Sciatic nerve (tissue), 2 donors: ENCODE measurements around the gene IRF2BPL. TPM values are rescaled to one million over a fixed set of nuclear protein-coding genes. Genes with fewer than 3 reads are reported as not detected.
"Not testable (repeated sequence)": the region's sequence is repeated elsewhere in the genome, so short reads cannot be mapped to it uniquely, and the experiment has no call there.

ENCODE experiments used
- ATAC-seq: fragments of 200-7000 bp; cut with Tn5 transposase; one replicate; pipeline ENCODE4 v1.9.1; 2020; ENCODE audit warnings: mild to moderate bottlenecking, moderate library complexity
- DNase-seq: peaks from one replicate; pipeline ENCODE4 v3.0.0-alpha.2; 2020; ENCODE audit warnings: low spot score
- intact Hi-C: fragments of 100-400 bp; cut with DNase I; formaldehyde crosslinking; loops from one replicate; pipeline ENCODE4 v1.14.2; 2022
- total RNA-seq: library from RNA; stranded (reverse); fragmentation: NEBNext Ultra II Directional; extraction: Animal tissue kit (Norgen Biotek cat#: 25700); gene quantifications from one replicate; pipeline ENCODE4 v1.2.1, GENCODE V29; 2021
- donor health status: DM: no; HTN: no; CAD: no.
- donor health status: DM: no; HTN: no; CAD: no.

The IRF2BPL gene
- total RNA-seq, 1 donor from 2014 or later = 59.6 TPM

DNA sequence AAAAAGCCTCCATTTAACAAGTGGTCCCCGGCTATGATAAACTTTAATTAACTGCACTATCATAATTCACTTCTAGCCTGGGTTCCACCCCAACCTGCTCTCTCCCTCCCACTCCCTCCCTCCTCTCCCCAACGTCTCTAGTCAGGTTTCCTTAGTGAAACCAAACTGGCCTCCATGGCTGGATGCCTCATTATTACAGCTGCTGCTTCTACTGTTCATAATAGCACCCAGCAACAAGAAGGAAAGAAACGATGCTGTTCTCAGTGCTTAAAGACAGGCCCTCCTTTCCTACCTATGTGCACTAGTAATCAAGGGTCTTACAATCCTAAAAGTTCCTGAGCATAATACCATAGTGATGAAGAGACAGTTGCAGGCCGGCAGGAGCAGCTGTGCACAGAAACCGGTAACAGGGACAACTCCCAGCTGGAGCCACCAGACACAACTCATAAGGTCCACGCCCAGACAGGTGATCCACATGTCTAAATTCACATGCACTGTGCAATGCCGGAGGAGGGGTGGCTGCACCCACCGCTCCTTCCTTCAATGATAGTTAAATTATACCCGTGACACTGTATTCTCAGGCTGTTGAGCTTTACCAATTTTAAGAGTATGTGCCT is 6.2 kb downstream of the IRF2BPL start:
- ATAC-seq (no peak), DNase-seq (no peak)
- intact Hi-C loops = loop anchor here (10.0 kb wide), 1 partner anchor 108 kb away; no protein-coding TSS in a partner anchor

- not testable (repeated sequence) for ATAC-seq, DNase-seq
- intact Hi-C loops = loop anchor here (10.0 kb wide), 1 partner anchor 107 kb away; no protein-coding TSS in a partner anchor
Measured at GRCh38 chr14:77021424-77021823, 7.1 kb downstream of the IRF2BPL start.

DNA sequence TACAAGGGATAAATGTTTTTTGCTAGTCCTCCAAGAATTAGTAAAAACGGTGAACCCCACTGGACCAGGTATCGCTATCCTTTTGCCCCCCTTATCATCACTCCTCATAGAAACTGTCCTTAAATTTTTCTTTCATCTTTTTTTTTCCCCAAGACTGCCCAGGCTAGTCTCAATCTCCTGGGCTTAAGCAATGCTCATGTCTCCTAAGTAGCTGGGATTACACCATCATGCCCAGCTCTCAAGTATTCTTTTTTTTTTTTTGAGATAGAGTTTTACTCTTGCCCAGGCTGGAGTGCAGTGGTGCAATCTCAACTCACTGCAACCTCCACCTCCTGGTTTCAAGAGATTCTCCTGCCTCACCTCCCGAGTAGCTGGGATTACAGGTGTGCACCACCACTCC is 9.7 kb downstream of the IRF2BPL start:
- DNase-seq (no peak), ATAC-seq (no peak)
- intact Hi-C loops = no loop called here

GRCh38 chr14:77017666-77018065 is 10.8 kb downstream of the IRF2BPL start:
- ATAC-seq (no peak), DNase-seq (no peak)
- intact Hi-C loops = no loop called here

- DNase-seq = no peak
- intact Hi-C loops = no loop called here
- no peak for ATAC-seq
Measured at GRCh38 chr14:77014734-77015133, 13.8 kb downstream of the IRF2BPL start.

- DNase-seq (peak; percentile 75), ATAC-seq (peak; percentile 82)
- intact Hi-C loops = no loop called here
Measured at GRCh38 chr14:77014004-77014604, 14.4 kb downstream of the IRF2BPL start.

- ATAC-seq = peak; percentile 16
- DNase-seq = no peak
- intact Hi-C loops = no loop called here
Measured at GRCh38 chr14:77012193-77012765, 16.2 kb downstream of the IRF2BPL start.

DNA sequence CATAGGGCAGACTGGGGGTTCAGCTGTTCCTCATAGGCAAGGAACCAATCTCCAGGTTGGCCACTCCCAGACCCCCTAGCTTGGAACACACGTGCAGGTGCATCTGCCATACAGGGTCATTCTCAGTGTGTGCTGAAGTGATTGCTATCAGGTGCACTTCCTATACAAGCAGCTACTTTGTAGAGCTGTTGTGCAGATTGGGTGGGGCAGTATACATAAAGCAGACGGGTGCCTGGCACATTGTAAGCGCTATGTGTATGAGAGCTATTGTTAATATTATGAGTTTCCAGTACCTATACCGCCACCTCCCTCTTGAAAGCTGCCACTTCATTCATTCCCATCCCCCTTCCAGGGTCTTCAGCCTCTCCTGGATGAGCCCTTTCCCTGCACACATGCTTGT is 17.3 kb downstream of the IRF2BPL start:
- no peak for ATAC-seq

DNA sequence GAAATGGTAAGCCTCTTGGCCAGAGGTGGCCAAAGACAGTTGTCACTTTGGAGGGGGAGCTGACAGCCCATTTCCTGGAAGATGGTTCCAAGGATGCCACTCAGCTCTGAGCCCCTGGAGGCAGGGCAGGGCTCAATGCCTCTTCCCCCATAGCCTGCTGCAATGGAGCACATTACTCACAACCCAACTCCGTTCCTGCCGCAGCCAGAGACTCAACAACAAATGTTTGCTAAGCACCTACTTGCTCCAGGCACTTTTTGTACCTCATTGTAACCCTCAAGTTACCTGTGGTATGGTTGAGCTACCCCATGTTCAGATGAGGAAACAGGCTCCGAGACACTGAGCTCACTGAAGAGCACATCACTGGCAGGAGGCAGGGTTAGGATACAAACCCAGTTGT is 19.5 kb downstream of the IRF2BPL start:
- ATAC-seq = no peak
- intact Hi-C loops = no loop called here
- DNase-seq = no peak

More for the DNA sequence above, 17.3 kb downstream of the IRF2BPL start:
- no peak for DNase-seq
- intact Hi-C loops = no loop called here

- intact Hi-C loops = no loop called here
- ATAC-seq = no peak
- DNase-seq = no peak
Measured at GRCh38 chr14:77008541-77008940, 20.0 kb downstream of the IRF2BPL start.

GRCh38 chr14:77007975-77008421 is 20.5 kb downstream of the IRF2BPL start:
- ATAC-seq (peak; percentile 36), DNase-seq (no peak)
- intact Hi-C loops = no loop called here

- DNase-seq (no peak), ATAC-seq (peak; percentile 55)
- intact Hi-C loops = no loop called here
Measured at GRCh38 chr14:77007183-77007974, 21.1 kb downstream of the IRF2BPL start.

GRCh38 chr14:77006132-77006531 is 22.4 kb downstream of the IRF2BPL start:
- ATAC-seq = peak; percentile 71
- intact Hi-C loops = no loop called here
- no peak for DNase-seq

DNA sequence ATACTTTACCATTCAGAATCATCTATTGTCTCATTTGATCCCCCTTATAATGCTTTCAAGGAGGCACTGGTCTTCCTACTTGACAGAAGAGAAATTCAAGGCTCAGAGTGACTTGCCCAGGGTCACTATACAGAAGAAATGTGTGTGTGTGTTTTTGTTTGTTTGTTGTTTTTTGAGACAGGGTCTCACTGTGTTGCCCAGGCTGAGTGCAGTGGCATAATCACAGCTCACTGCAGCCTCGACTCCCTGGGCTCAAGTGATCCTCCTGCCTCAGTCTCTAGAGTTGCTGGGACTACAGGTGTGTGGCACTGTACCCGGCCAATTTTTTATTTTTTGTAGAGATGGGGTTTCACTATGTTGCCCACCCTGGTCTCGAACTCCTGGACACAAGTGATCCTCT is 22.9 kb downstream of the IRF2BPL start:
- ATAC-seq (no peak), DNase-seq (no peak)
- intact Hi-C loops = no loop called here

DNA sequence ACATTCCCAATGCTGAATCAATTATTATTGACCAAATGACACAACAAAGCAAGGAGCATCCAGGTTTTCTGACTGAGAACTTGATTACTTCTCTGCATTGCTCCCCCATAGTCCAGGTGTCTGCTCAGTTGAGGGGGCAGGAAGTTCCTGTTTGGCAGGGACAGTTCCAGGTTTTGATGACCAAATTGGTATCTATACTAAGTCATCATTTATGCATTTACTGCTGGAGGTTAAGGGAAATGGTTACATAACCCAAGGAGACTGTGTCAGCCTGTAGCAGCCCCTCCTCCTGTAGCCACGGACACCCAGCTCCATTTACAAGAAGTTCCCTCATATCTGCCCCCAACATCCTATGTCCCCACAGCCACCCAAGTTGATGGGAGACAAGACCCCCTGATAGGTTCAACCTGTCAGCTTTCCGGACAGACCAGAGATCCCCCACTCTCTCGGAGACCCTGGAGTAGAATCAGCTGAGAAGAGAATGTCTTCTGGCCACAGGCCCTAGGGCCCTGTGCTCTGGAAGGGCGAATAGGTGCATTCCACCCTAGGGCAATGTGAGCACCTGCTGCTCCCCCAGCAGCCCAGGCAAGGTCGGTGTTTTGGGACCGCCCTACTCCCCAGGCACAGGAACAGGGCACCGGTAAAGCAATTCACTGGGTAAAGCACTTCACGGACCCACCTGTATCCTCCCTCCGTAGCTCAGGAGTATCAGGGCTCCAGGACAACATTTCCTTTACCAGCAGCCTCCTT is 23.6 kb downstream of the IRF2BPL start:
- DNase-seq (no peak), ATAC-seq (no peak)
- intact Hi-C loops = no loop called here

GRCh38 chr14:77003960-77004710 is 24.4 kb downstream of the IRF2BPL start:
- intact Hi-C loops = no loop called here
- ATAC-seq = no peak
- no peak for DNase-seq

GRCh38 chr14:77002889-77003288 is 25.6 kb downstream of the IRF2BPL start:
- ATAC-seq = no peak
- intact Hi-C loops = no loop called here

DNA sequence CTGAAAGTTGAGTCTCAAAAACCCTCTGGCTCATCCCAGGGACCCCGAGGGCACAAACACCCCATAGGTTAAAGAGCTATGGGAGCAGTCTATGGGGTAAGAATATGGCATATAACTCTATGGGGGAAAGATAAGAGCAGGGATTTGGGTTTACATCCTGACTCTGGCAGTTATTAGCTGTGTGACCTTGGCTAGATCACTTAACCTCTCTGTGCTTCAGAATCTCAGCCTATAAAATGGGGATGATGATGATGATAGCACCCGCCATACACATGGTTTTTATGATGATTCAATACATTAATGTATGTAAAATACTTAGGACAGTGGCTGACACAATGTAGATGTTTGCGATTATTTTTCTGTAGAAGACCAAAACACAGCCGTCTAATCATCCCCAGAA is 26.2 kb downstream of the IRF2BPL start:
- intact Hi-C loops = no loop called here
- ATAC-seq (no peak), DNase-seq (no peak)

More at GRCh38 chr14:77002889-77003288, 25.6 kb downstream of the IRF2BPL start:
- no peak for DNase-seq
